Right cardiac atrium (tissue), 5 donors: ENCODE data around the gene ST3GAL6. TPM values are rescaled to one million over a fixed set of nuclear protein-coding genes. Genes with fewer than 3 reads are reported as not detected.

Experiments used
- ATAC-seq, 2 donors: fragments of 200-7000 bp; cut with Tn5 transposase; one replicate each; pipeline versions ENCODE4 v1.8.0 to v1.9.1; 2020; ENCODE audit warnings: moderate library complexity in 2 of 2, mild to moderate bottlenecking in 1 of 2
- DNase-seq, 3 donors: peaks; one replicate each; pipeline ENCODE4 v3.0.0-alpha.2; 2020
- H3K27ac ChIP-seq: one replicate; pipeline ENCODE4 v1.5.1; 2013; ENCODE audit warnings: mild to moderate bottlenecking, low read length, control low read depth, moderate library complexity
- H3K27me3 ChIP-seq: one replicate; pipeline ENCODE4 v1.6.1; 2013; ENCODE audit not compliant: control insufficient read depth, insufficient read depth
- H3K4me1 ChIP-seq: one replicate; pipeline ENCODE4 v1.6.1; 2013; ENCODE audit warnings: low read length; ENCODE audit not compliant: control insufficient read depth, insufficient read depth
- H3K4me3 ChIP-seq: one replicate; pipeline ENCODE4 v1.5.1; 2013; ENCODE audit warnings: low read length, control low read depth
- H3K9me3 ChIP-seq: one replicate; pipeline ENCODE4 v1.6.1; 2013; ENCODE audit warnings: low read length; ENCODE audit not compliant: control insufficient read depth
- WGBS: extraction: QIAGEN DNeasy Blood & Tissue Kit; methylation state at CpG from one replicate; pipeline ENCODE4 v1.1.7; 2013; 5-methylcytosine and 5-hydroxymethylcytosine counted together
- intact Hi-C, 4 donors: fragments of 100-400 bp; cut with DNase I; formaldehyde crosslinking; loops; one replicate each; pipeline versions ENCODE4 v1.11.0 to v1.14.0; 2022 to 2023
- polyA plus RNA-seq: library from polyadenylated mRNA; stranded (reverse); fragments of 200-250 nt; gene quantifications from one replicate; pipeline ENCODE4 v1.2.3, GENCODE V29; 2013
- total RNA-seq, 4 donors: library from RNA; stranded (reverse); fragmentation: NEBNext Ultra II Directional; extraction: Animal tissue kit (Norgen Biotek cat#: 25700); gene quantifications; one replicate each; pipeline ENCODE4 v1.2.1, GENCODE V29; 2021
- donor health status: healthy with polysubstance abuse.
- donor health status: DM: no; HTN: yes; CAD: no.
- donor health status: DM: no; HTN: no; CAD: no.
- donor health status: DM: no; HTN: yes; CAD: no; lungs with severe emphysema.
- donor health status: DM: yes; HTN: yes; CAD: no.

Gene ST3GAL6
- total and polyA plus RNA-seq, 5 donors = 22.8 to 29.3 (median 29.0) TPM

GRCh38 chr3:98755601-98756000 lies 7.5 kb upstream of the ST3GAL6 start:
- ATAC-seq (no peak), DNase-seq (no peak)
- WGBS = 53% methylated on average over 4 of the region's 4 CpGs
- Histone ChIP-seq H3K27me3 (no peaks in the 10 kb centered on the region), H3K4me1 (peaks cover 3% of the 10 kb centered on the region), H3K27ac (no peak overlapping the region), H3K4me3 (no peak overlapping the region), H3K9me3 (no peaks in the 10 kb centered on the region)
- intact Hi-C loops = no loop called here

DNA sequence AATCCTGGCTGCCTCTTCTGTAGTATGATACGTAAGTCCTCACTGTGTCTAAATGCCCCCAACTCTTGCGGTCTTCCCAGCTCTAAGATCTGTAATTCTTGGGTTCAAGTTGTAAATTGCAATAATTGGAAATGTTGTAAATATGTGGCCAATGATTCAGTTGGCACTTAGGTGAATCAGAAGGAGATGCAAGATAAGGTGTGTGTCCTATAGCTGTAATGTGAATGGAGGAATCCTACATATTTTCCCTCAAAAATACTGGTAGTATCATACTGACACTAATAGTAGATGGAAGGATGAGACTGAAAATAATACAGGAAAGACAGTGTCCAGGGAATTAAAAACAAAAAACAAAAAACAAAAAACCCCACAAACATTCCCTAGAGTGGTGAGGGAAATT lies 3.5 kb upstream of the ST3GAL6 start:
- Histone ChIP-seq H3K4me1 (peaks cover 12% of the 10 kb centered on the region), H3K27me3 (no peaks in the 10 kb centered on the region), H3K9me3 (no peaks in the 10 kb centered on the region), H3K4me3 (no peak overlapping the region), H3K27ac (no peak overlapping the region)
- ATAC-seq = no peak
- no peak for DNase-seq
- 93% methylated on average over 2 of the region's 2 CpGs for WGBS
- intact Hi-C loops = no loop called here

DNA sequence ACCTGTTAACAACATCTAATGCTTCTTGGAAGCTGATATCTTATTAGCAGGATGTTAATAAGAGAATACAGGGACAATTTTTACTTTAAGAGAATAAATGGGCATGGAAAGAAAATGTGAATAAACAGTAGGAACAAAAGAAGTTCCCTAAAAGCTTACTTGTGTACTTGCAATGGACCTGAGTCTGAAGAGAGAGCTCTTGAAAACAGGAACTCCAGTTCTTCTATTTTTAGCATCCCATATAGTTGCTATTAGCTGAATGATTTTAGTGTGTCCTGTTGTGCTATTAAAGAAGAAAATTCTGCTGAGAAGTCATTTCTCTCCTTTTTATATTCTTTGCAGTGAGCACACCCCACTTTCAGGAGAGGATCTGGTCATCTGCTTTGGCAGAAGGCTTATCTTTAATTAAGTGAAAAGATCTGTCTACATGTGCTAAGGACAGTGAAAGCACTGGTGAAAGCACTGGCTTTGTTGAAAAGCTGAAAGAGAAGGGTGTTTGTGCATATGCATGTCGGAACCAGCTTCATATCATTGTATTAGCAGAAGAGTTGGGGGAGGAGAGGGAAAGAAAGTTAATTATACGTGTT lies 1.4 kb upstream of the ST3GAL6 start:
- H3K27ac ChIP-seq = no peak overlapping the region
- no peak for ATAC-seq

GRCh38 chr3:98763819-98764418 lies 779 bp downstream of the ST3GAL6 start:
- intact Hi-C loops = no loop called here
- Histone ChIP-seq H3K4me3 (no peak overlapping the region), H3K27me3 (no peaks in the 10 kb centered on the region), H3K27ac (peak overlapping the region; percentile 69), H3K9me3 (no peaks in the 10 kb centered on the region), H3K4me1 (peaks cover 10% of the 10 kb centered on the region)
- 41% methylated on average over 5 of the region's 5 CpGs for WGBS
- ATAC-seq = peak; percentile 10 to 15
- no peak for DNase-seq

More for the DNA sequence above, 1.4 kb upstream of the ST3GAL6 start:
- peaks cover 12% of the 10 kb centered on the region for H3K4me1 ChIP-seq
- no peaks in the 10 kb centered on the region for H3K27me3 ChIP-seq
- no peaks in the 10 kb centered on the region for H3K9me3 ChIP-seq
- WGBS = 39% methylated on average over 2 of the region's 2 CpGs
- DNase-seq = no peak
- H3K4me3 ChIP-seq = no peak overlapping the region
- intact Hi-C loops = no loop called here

GRCh38 chr3:98764472-98764884 lies 1.3 kb downstream of the ST3GAL6 start:
- ATAC-seq = peak in 1 of 2 donors; percentile 26
- Histone ChIP-seq H3K27me3 (no peaks in the 10 kb centered on the region), H3K9me3 (no peaks in the 10 kb centered on the region), H3K27ac (peak overlapping the region; percentile 72), H3K4me1 (peaks cover 10% of the 10 kb centered on the region), H3K4me3 (peak overlapping the region; percentile 2)
- intact Hi-C loops = no loop called here
- 30% methylated on average over 4 of the region's 4 CpGs for WGBS
- DNase-seq = no peak

- Histone ChIP-seq H3K4me1 (peaks cover 14% of the 10 kb centered on the region), H3K9me3 (no peaks in the 10 kb centered on the region), H3K27me3 (no peaks in the 10 kb centered on the region), H3K27ac (no peak overlapping the region), H3K4me3 (no peak overlapping the region)
- peak in 1 of 3 donors; percentile 25 for DNase-seq
- WGBS = 33% methylated on average over 4 of the region's 4 CpGs
- ATAC-seq = peak; percentile 44 to 82
- intact Hi-C loops = no loop called here
These were observed 2.6 kb downstream of the ST3GAL6 start for GRCh38 chr3:98765721-98766120.

GRCh38 chr3:98766924-98767323 lies 3.8 kb downstream of the ST3GAL6 start:
- Histone ChIP-seq H3K27me3 (no peaks in the 10 kb centered on the region), H3K4me1 (peaks cover 14% of the 10 kb centered on the region), H3K9me3 (no peaks in the 10 kb centered on the region), H3K4me3 (no peak overlapping the region), H3K27ac (no peak overlapping the region)
- intact Hi-C loops = no loop called here
- no peak for ATAC-seq
- DNase-seq = no peak

DNA sequence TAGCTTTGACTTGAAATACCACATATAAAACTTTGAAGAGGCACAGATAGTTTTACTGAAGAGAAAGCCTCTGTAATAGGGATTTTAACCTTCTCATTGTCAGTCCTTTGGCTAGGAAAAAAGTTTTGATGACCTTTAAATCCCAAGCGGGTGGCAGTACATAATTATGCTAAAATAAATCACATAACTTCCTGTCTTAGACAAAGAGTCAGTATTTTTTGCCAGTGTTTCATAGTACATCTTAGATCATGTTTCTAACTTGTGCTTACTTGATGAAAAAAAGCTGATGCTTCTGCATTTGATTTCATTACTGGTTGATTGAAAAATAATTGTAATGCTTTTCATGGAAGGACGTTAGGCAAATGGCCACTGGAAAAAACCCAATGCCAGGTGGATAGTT lies 5.8 kb downstream of the ST3GAL6 start:
- ATAC-seq (peak in 1 of 2 donors; percentile 33), DNase-seq (no peak)
- H3K4me1 ChIP-seq = peaks cover 5% of the 10 kb centered on the region
- WGBS = 45% methylated on average over 2 of the region's 2 CpGs
- H3K9me3 ChIP-seq = no peaks in the 10 kb centered on the region
- no peaks in the 10 kb centered on the region for H3K27me3 ChIP-seq
- no peak overlapping the region for H3K27ac ChIP-seq
- H3K4me3 ChIP-seq = no peak overlapping the region
- intact Hi-C loops = no loop called here

DNA sequence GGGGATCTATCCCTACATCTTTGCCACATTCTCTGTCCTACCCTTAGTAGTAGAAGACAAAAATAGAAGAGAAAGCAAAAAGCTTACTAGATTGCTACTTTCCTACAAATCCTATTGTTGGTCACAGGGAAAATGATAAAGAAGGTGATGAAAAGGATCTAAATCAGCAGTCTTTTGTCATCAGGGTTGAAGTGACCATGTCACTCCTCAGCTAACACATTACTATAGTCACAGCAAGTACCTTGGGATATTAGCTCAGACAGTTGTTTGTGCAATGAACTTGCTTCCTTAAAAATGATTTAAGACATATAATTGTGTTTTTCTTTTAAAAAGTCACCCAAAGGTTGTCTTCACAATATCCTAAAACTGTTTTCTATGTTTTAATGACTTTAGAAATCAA lies 6.3 kb downstream of the ST3GAL6 start:
- Histone ChIP-seq H3K9me3 (no peaks in the 10 kb centered on the region), H3K4me3 (no peak overlapping the region), H3K27me3 (no peaks in the 10 kb centered on the region), H3K4me1 (peaks cover 5% of the 10 kb centered on the region), H3K27ac (no peak overlapping the region)
- ATAC-seq = peak; percentile 30 to 34
- intact Hi-C loops = no loop called here
- DNase-seq = no peak

GRCh38 chr3:98770261-98771039 lies 7.3 kb downstream of the ST3GAL6 start:
- 80% methylated on average over 8 of the region's 8 CpGs for WGBS
- Histone ChIP-seq H3K27ac (peak overlapping the region; percentile 70), H3K9me3 (no peaks in the 10 kb centered on the region), H3K4me3 (no peak overlapping the region), H3K4me1 (peaks cover 5% of the 10 kb centered on the region), H3K27me3 (no peaks in the 10 kb centered on the region)
- peak; percentile 21 to 44 for ATAC-seq
- DNase-seq = peak in 2 of 3 donors; percentile 12 to 63
- intact Hi-C loops = no loop called here

- intact Hi-C loops = no loop called here
- DNase-seq (no peak), ATAC-seq (no peak)
- H3K9me3 ChIP-seq = no peaks in the 10 kb centered on the region
- 93% methylated on average over 2 of the region's 2 CpGs for WGBS
- H3K4me3 ChIP-seq = no peak overlapping the region
- no peak overlapping the region for H3K27ac ChIP-seq
- H3K4me1 ChIP-seq = peaks cover 5% of the 10 kb centered on the region
- no peaks in the 10 kb centered on the region for H3K27me3 ChIP-seq
These were observed 8.9 kb downstream of the ST3GAL6 start for GRCh38 chr3:98772022-98772421.
